Upper lobe of left lung (tissue), 4 donors: ENCODE data around the gene POLDIP3.

Experiments
- CTCF ChIP-seq, 6 experiments: fragments of 450-650 bp in 4 of 6; fragments of 200-600 bp in 2 of 6; sonication (generic) in 2 of 6; IDR thresholded peaks; one replicate each; pipeline ENCODE4 v1.5.1; 2016 to 2019; ENCODE audit warnings: antibody characterized with exemption in 6 of 6
- POLR2AphosphoS5 ChIP-seq, 2 donors: sonication (generic); formaldehyde crosslinking; IDR thresholded peaks; one replicate each; pipeline ENCODE4 v1.5.1; 2017; ENCODE audit warnings: antibody characterized with exemption in 2 of 2

DNA sequence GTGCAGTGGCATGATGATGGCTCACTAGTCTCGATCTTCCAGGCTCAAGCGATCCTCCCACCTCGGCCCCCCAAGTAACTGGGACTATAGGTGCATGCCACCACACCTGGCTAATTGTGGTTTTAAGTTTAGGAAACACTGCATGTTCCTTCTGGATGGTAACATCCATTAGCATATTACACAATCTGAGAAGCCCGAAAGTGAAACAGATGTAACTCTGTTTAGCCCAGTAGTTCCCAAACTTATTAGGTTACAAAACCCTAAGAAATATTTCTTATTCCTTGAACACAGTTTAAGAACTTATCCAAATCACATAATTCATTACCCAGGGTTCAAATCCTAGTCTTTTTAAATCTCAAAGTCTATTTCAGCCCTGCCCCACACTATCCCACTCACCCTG lies 28.3 kb downstream of the POLDIP3 start:
- TF ChIP-seq CTCF (IDR thresholded peaks at IDR 0.05) (no peak), POLR2AphosphoS5 (IDR thresholded peaks at IDR 0.05) (no peak)
